A549 (cell line): ENCODE measurements around the gene MADCAM1. TPM values are rescaled to one million over a fixed set of nuclear protein-coding genes. Genes with fewer than 3 reads are reported as not detected.

Source experiments
- ATAC-seq, 2 experiments: fragments of 200-7000 bp in 1 of 2; fragments of >200 bp in 1 of 2; cut with Nextera tagmentation in 1 of 2; cut with Tn5 transposase in 1 of 2; 3 replicates each; pipeline versions ENCODE4 v1.8.0 to v1.9.1; 2018 to 2020; ENCODE audit warnings: mild to moderate bottlenecking in 1 of 2, moderate library complexity in 1 of 2
- CTCF ChIA-PET: fragments of 300-600 bp; sonication (Branson Sonifier 250); formaldehyde crosslinking; extraction: SDS; loops from one replicate; lab custom pipeline; 2021; ENCODE audit warnings: antibody characterized with exemption, inconsistent platforms; lab: Yijun Ruan, JAX
- POLR2A ChIA-PET: fragments of 350-600 bp; formaldehyde crosslinking; extraction: SDS; loops from one replicate; lab custom pipeline; 2021; ENCODE audit warnings: antibody characterized with exemption, inconsistent platforms; lab: Yijun Ruan, JAX
- DNase-seq, 2 experiments: peaks; one replicate each; pipeline versions ENCODE4 v3.0.0 to v3.0.0-alpha.2; 2011 to 2016; ENCODE audit warnings: low read depth in 1 of 2, low spot score in 1 of 2
- FAIRE-seq: peaks from 2 replicates; lab custom pipeline; 2011; peaks lifted over from hg19 to GRCh38; lab: Jason Lieb, UNC
- H3K27ac ChIP-seq, 2 experiments: fragments of >200 bp; sonication (Bioruptor Twin); formaldehyde crosslinking; 3 replicates each; pipeline ENCODE4 v1.5.1; 2016 to 2017
- H3K4me1 ChIP-seq: fragments of >200 bp; sonication (Bioruptor Twin); formaldehyde crosslinking; 3 replicates; pipeline ENCODE4 v1.6.1; 2016
- H3K4me2 ChIP-seq: fragments of >200 bp; sonication (Bioruptor Twin); formaldehyde crosslinking; 3 replicates; pipeline ENCODE4 v1.6.1; 2016
- H3K4me3 ChIP-seq: fragments of >200 bp; sonication (Bioruptor Twin); formaldehyde crosslinking; 3 replicates; pipeline ENCODE4 v1.5.1; 2016
- H3K9me3 ChIP-seq: fragments of >200 bp; sonication (Bioruptor Twin); formaldehyde crosslinking; 3 replicates; pipeline ENCODE4 v1.6.1; 2016
- CEBPB ChIP-seq, 2 experiments: fragments of >200 bp in 1 of 2; sonication (Bioruptor Twin) in 1 of 2; formaldehyde crosslinking in 1 of 2; IDR thresholded peaks; 2 replicates each; pipeline ENCODE4 v1.6.1; 2012 to 2016
- CHD2 ChIP-seq: fragments of 150-350 bp; IDR thresholded peaks from 2 replicates; pipeline ENCODE4 v1.6.1; 2014; ENCODE audit warnings: low read length; ENCODE audit not compliant: partially characterized antibody
- CHD4 ChIP-seq: fragments of 200-600 bp; sonication (generic); IDR thresholded peaks from 2 replicates; pipeline ENCODE4 v1.6.1; 2016; ENCODE audit warnings: antibody characterized with exemption, mild to moderate bottlenecking, borderline replicate concordance
- EHF ChIP-seq: fragments of 250-450 bp; sonication (Bioruptor Pico); IDR thresholded peaks from 2 replicates; pipeline ENCODE4 v1.5.0; 2020; ENCODE audit warnings: mild to moderate bottlenecking
- EHMT2 ChIP-seq: fragments of 200-600 bp; sonication (generic); IDR thresholded peaks from 2 replicates; pipeline ENCODE4 v1.6.1; 2016; ENCODE audit warnings: antibody characterized with exemption, low read depth, mild to moderate bottlenecking, moderate library complexity
- ESRRA ChIP-seq: fragments of 150-350 bp; IDR thresholded peaks from 2 replicates; pipeline ENCODE4 v1.6.1; 2014; ENCODE audit warnings: mild to moderate bottlenecking, low read length, borderline replicate concordance
- FOSB ChIP-seq: fragments of 250-450 bp; sonication (Bioruptor Pico); IDR thresholded peaks from 2 replicates; pipeline ENCODE4 v1.5.0; 2020; ENCODE audit warnings: mild to moderate bottlenecking, moderate library complexity
- HOXB5 ChIP-seq: fragments of 250-450 bp; sonication (Bioruptor Pico); IDR thresholded peaks from 2 replicates; pipeline ENCODE4 v1.5.0; 2020; ENCODE audit warnings: mild to moderate bottlenecking, moderate library complexity
- JUN ChIP-seq, 2 experiments: fragments of >200 bp; sonication (Bioruptor Twin); formaldehyde crosslinking; IDR thresholded peaks; 2 replicates in 1 of 2; 3 replicates in 1 of 2; pipeline ENCODE4 v1.6.1; 2016 to 2017
- JUNB ChIP-seq: fragments of >200 bp; sonication (Bioruptor Twin); formaldehyde crosslinking; IDR thresholded peaks from 2 replicates; pipeline ENCODE4 v1.6.1; 2016
- MAFK ChIP-seq: fragments of 450-650 bp; IDR thresholded peaks from 2 replicates; pipeline ENCODE4 v1.6.1; 2014; ENCODE audit not compliant: partially characterized antibody
- PHF8 ChIP-seq: fragments of 200-600 bp; sonication (generic); IDR thresholded peaks from 2 replicates; pipeline ENCODE4 v1.6.1; 2016; ENCODE audit warnings: low read depth, mild to moderate bottlenecking, antibody characterized with exemption, moderate library complexity, borderline replicate concordance
- RAD21 ChIP-seq, 2 experiments: fragments of >200 bp in 1 of 2; sonication (Bioruptor Twin) in 1 of 2; formaldehyde crosslinking in 1 of 2; IDR thresholded peaks in 1 of 2; conservative IDR thresholded peaks in 1 of 2; 2 replicates in 1 of 2; 3 replicates in 1 of 2; pipeline ENCODE4 v1.6.1; 2012 to 2018; ENCODE audit warnings: inconsistent platforms in 1 of 2
- RCOR1 ChIP-seq: fragments of 150-350 bp; IDR thresholded peaks from 2 replicates; pipeline ENCODE4 v1.6.1; 2014; ENCODE audit warnings: antibody characterized with exemption, low read length, low read depth
- TFCP2L1 ChIP-seq: fragments of 250-450 bp; sonication (Bioruptor Pico); IDR thresholded peaks from 2 replicates; pipeline ENCODE4 v1.5.0; 2021; ENCODE audit warnings: mild to moderate bottlenecking
- TP53 ChIP-seq: fragments of 250-450 bp; sonication (Bioruptor Pico); IDR thresholded peaks from 2 replicates; pipeline ENCODE4 v1.5.0; 2021; ENCODE audit warnings: mild to moderate bottlenecking, moderate library complexity
- ZFP36 ChIP-seq: fragments of 450-650 bp; IDR thresholded peaks from 2 replicates; pipeline ENCODE4 v1.6.1; 2014; ENCODE audit warnings: borderline replicate concordance; ENCODE audit not compliant: partially characterized antibody
- ZNF302 ChIP-seq: fragments of 250-450 bp; sonication (Bioruptor Pico); IDR thresholded peaks from 2 replicates; pipeline ENCODE4 v1.9.0; 2021; ENCODE audit warnings: inconsistent platforms, mild to moderate bottlenecking, moderate library complexity
- ZSCAN20 ChIP-seq: fragments of 250-450 bp; sonication (Bioruptor Pico); IDR thresholded peaks from 2 replicates; pipeline ENCODE4 v1.8.0; 2022; ENCODE audit warnings: mild to moderate bottlenecking, moderate library complexity
- WGBS: methylation state at CpG from one replicate; pipeline ENCODE4 v1.1.6; 2017; ENCODE audit errors: missing lambda C conversion rate; 5-methylcytosine and 5-hydroxymethylcytosine counted together
- polyA plus RNA-seq, 4 experiments: library from polyadenylated mRNA; depleted of rRNA in 3 of 4; stranded (reverse); fragments of >200 nt; fragmentation: RNase III in 1 of 4; extraction: RNeasy Plus Mini Kit Qiagen cat#74134 plus additional on column Dnase treatment in 1 of 4; gene quantifications; 2 replicates in 3 of 4; 3 replicates in 1 of 4; pipeline ENCODE4 v1.2.3, GENCODE V29; 2011 to 2017
- TF ChIP-seq, protein P1 (sequence below): fragments of 150-350 bp; IDR thresholded peaks from 2 replicates; pipeline ENCODE4 v1.6.1; 2014; ENCODE audit warnings: low read depth, mild to moderate bottlenecking, low read length
- TF ChIP-seq, protein P2 (sequence below): IDR thresholded peaks from 2 replicates; pipeline ENCODE4 v1.6.1; 2012
- TF ChIP-seq, protein P3 (sequence below): IDR thresholded peaks from 2 replicates; pipeline ENCODE4 v1.6.1; 2012
- TF ChIP-seq, protein P4 (sequence below): IDR thresholded peaks from 2 replicates; pipeline ENCODE4 v1.6.1; 2012; ENCODE audit warnings: low read depth, borderline replicate concordance

MADCAM1 gene
- polyA plus RNA-seq, 2 of the 4 experiments (the other 2 are of a cell fraction): 0.06 to 0.25 TPM

DNA sequence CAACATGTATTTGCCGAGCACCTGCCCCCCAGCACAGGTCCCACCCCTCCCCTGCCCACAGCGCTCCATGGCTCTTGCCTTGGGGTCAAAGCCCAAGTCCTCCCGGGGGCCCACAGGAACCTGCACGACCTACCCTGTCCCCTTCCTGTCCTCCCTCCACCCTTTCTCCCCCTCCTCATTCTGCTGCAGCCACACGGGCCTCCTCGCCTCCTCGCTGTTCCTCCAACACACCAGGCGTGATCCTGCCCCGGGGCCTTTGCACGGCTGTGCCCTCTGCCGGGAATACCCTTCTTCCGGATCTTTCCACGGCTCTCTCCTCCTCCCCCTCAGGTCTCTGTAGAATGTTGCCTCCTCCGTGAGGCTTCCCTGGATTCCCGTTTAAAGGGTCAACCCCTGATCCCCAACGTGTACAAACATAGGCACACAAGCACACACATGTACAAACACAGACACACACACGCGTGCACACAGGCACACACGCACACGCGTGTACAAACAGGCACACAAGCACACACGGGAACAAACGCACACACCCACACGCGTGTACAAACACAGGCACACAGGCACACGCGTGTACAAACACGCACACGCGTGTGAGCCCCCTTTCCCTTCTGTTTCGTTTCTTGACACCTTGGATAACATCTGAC, 2.8 kb downstream of the MADCAM1 start:
- peaks cover 5% of the 10 kb centered on the region; the same call in 1 of the 3 replicates for H3K4me1 ChIP-seq
- 76% methylated on average over 30 of the region's 31 CpGs for WGBS
- no peak for DNase-seq
- ChIA-PET CTCF (no interaction called here), POLR2A (no interaction called here)
- H3K9me3 ChIP-seq: no peaks in the 10 kb centered on the region
- H3K4me3 ChIP-seq: no peak overlapping the region
- no peak for ATAC-seq
- no peak overlapping the region for H3K27ac ChIP-seq
- no peak for FAIRE-seq
- peak; percentile 38 for TF ChIP-seq ZFP36
- TF ChIP-seq, protein P1, sequence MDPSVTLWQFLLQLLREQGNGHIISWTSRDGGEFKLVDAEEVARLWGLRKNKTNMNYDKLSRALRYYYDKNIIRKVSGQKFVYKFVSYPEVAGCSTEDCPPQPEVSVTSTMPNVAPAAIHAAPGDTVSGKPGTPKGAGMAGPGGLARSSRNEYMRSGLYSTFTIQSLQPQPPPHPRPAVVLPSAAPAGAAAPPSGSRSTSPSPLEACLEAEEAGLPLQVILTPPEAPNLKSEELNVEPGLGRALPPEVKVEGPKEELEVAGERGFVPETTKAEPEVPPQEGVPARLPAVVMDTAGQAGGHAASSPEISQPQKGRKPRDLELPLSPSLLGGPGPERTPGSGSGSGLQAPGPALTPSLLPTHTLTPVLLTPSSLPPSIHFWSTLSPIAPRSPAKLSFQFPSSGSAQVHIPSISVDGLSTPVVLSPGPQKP: no peak
- TF ChIP-seq RAD21 (conservative IDR thresholded peaks at IDR 0.05 in 1 of 2, IDR thresholded peaks at IDR 0.05 in 1 of 2): no peak
- no peak overlapping the region for H3K4me2 ChIP-seq

DNA sequence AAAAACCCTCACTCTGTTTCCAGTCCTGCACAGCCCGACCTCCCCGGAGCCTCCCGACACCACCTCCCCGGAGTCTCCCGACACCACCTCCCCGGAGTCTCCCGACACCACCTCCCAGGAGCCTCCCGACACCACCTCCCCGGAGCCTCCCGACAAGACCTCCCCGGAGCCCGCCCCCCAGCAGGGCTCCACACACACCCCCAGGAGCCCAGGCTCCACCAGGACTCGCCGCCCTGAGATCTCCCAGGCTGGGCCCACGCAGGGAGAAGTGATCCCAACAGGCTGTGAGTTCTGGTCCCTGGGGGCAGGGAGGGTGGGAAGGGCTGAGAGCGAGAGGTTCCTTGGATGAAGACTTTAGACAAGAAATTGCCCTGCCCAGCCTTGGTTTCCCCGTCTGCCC, 5.4 kb downstream of the MADCAM1 start:
- 85% methylated on average over 7 of the region's 17 CpGs for WGBS
- Histone ChIP-seq H3K27ac (no peak overlapping the region), H3K4me1 (no peaks in the 10 kb centered on the region), H3K9me3 (no peaks in the 10 kb centered on the region), H3K4me3 (no peak overlapping the region), H3K4me2 (no peak overlapping the region)
- FAIRE-seq (no peak), DNase-seq (no peak), ATAC-seq (no peak)
- CTCF ChIA-PET: no interaction called here
- TF ChIP-seq MAFK (no peak), JUNB (no peak), FOSB (CRISPR knock-in tag) (no peak), ESRRA (no peak), CEBPB (IDR thresholded peaks at IDR 0.05) (no peak), CHD4 (no peak), CHD2 (no peak), ZSCAN20 (CRISPR knock-in tag) (no peak), ZNF302 (no peak), TP53 (CRISPR knock-in tag) (no peak), RCOR1 (no peak), PHF8 (no peak)
- TF ChIP-seq, protein P2, sequence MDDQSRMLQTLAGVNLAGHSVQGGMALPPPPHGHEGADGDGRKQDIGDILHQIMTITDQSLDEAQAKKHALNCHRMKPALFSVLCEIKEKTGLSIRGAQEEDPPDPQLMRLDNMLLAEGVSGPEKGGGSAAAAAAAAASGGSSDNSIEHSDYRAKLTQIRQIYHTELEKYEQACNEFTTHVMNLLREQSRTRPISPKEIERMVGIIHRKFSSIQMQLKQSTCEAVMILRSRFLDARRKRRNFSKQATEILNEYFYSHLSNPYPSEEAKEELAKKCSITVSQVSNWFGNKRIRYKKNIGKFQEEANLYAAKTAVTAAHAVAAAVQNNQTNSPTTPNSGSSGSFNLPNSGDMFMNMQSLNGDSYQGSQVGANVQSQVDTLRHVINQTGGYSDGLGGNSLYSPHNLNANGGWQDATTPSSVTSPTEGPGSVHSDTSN: no peak
- TF ChIP-seq, protein P3, sequence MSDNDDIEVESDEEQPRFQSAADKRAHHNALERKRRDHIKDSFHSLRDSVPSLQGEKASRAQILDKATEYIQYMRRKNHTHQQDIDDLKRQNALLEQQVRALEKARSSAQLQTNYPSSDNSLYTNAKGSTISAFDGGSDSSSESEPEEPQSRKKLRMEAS: no peak
- TF ChIP-seq, protein P4, sequence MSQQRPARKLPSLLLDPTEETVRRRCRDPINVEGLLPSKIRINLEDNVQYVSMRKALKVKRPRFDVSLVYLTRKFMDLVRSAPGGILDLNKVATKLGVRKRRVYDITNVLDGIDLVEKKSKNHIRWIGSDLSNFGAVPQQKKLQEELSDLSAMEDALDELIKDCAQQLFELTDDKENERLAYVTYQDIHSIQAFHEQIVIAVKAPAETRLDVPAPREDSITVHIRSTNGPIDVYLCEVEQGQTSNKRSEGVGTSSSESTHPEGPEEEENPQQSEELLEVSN: no peak
- TF ChIP-seq, protein P1: no peak
- POLR2A ChIA-PET: no interaction called here

DNA sequence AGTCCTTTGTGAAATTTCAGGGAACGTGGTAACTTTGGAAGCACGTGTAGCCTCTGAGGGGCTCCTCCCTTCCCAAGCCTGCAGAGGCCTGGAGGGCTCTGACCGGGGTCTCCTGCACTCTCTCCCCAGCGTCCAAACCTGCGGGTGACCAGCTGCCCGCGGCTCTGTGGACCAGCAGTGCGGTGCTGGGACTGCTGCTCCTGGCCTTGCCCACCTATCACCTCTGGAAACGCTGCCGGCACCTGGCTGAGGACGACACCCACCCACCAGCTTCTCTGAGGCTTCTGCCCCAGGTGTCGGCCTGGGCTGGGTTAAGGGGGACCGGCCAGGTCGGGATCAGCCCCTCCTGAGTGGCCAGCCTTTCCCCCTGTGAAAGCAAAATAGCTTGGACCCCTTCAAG, 8.3 kb downstream of the MADCAM1 start:
- H3K4me3 ChIP-seq: no peak overlapping the region
- WGBS: 83% methylated on average over 3 of the region's 14 CpGs
- TF ChIP-seq JUNB (no peak), TFCP2L1 (no peak), JUN (IDR thresholded peaks at IDR 0.05) (no peak), FOSB (CRISPR knock-in tag) (no peak), HOXB5 (CRISPR knock-in tag) (no peak), EHMT2 (no peak), ZFP36 (no peak), EHF (CRISPR knock-in tag) (no peak)
- DNase-seq (no peak), ATAC-seq (no peak), FAIRE-seq (no peak)
- no peaks in the 10 kb centered on the region for H3K9me3 ChIP-seq
- no peak overlapping the region for H3K27ac ChIP-seq
- no peak overlapping the region for H3K4me2 ChIP-seq
- ChIA-PET CTCF (interaction anchor here (0.7 to 1.5 kb wide), 3 partner anchors 9 to 28 kb away, joined by 3 to 8 read pairs (median 3); partner anchors contain the start of gene MADCAM1), POLR2A (no interaction called here)
- H3K4me1 ChIP-seq: peaks cover 4% of the 10 kb centered on the region; the same call in 1 of the 3 replicates
